GM04503 (cell line): ENCODE measurements around the gene MFAP1.
"Not testable (repeated sequence)": the region's sequence is repeated elsewhere in the genome, so short reads cannot be mapped to it uniquely, and the experiment has no call there.

Experiments used
- DNase-seq: peaks from one replicate; pipeline ENCODE4 v3.0.0-alpha.2; 2012; ENCODE audit warnings: low read depth

The MFAP1 gene

GRCh38 chr15:43821505-43821904 is 3.0 kb downstream of the MFAP1 start:
- DNase-seq: no peak

- not testable (repeated sequence) for DNase-seq
These were observed 9.4 kb downstream of the MFAP1 start for GRCh38 chr15:43815064-43815463.

GRCh38 chr15:43808960-43809678 is 15.4 kb downstream of the MFAP1 start:
- no peak for DNase-seq

- DNase-seq: no peak
These were observed 16.0 kb downstream of the MFAP1 start for GRCh38 chr15:43808435-43808950.

- not testable (repeated sequence) for DNase-seq
These were observed 21.8 kb downstream of the MFAP1 start for GRCh38 chr15:43802676-43803075.

GRCh38 chr15:43800286-43801141 is 24.0 kb downstream of the MFAP1 start, which contains the start of gene HYPK:
HYPK (plus strand) TSS chr15:43800599; CDS start chr15:43800623, 24 bp downstream.
- DNase-seq: no peak

- no peak for DNase-seq
These were observed 24.6 kb downstream of the MFAP1 start, which contains the start of gene SERINC4 for GRCh38 chr15:43799945-43800285. SERINC4 (minus strand) TSS chr15:43800220; CDS start chr15:43799986, 234 bp downstream.

GRCh38 chr15:43799209-43799944 is 25.1 kb downstream of the MFAP1 start:
- no peak for DNase-seq

- DNase-seq: no peak
These were observed 27.9 kb downstream of the MFAP1 start for GRCh38 chr15:43796566-43796965.

GRCh38 chr15:43795997-43796396 is 28.5 kb downstream of the MFAP1 start:
- DNase-seq: no peak

- no peak for DNase-seq
These were observed 29.3 kb downstream of the MFAP1 start for GRCh38 chr15:43795197-43795596.

- no peak for DNase-seq
These were observed 30.0 kb downstream of the MFAP1 start for GRCh38 chr15:43794269-43795037.

GRCh38 chr15:43793647-43794046 is 30.8 kb downstream of the MFAP1 start:
- no peak for DNase-seq

GRCh38 chr15:43792761-43793476 is 31.6 kb downstream of the MFAP1 start:
- no peak for DNase-seq

GRCh38 chr15:43791993-43792760 is 32.3 kb downstream of the MFAP1 start, which contains the start of gene SERF2:
SERF2 (plus strand) TSS chr15:43792320; CDS start chr15:43792377, 57 bp downstream.
- DNase-seq: peak; percentile 93

- no peak for DNase-seq
These were observed 35.1 kb downstream of the MFAP1 start for GRCh38 chr15:43789409-43789808.

- DNase-seq: no peak
These were observed 45.5 kb downstream of the MFAP1 start for GRCh38 chr15:43779016-43779415.

GRCh38 chr15:43777267-43777914 is 47.1 kb downstream of the MFAP1 start:
- no peak for DNase-seq

- DNase-seq: no peak
These were observed 47.7 kb downstream of the MFAP1 start, which contains the start of gene ELL3 for GRCh38 chr15:43776718-43777266. ELL3 (minus strand) TSS chr15:43776966; CDS start chr15:43776901, 65 bp downstream.
